H1 (cell line): ENCODE measurements around the gene TOB1.

Experiments
- CTCF ChIP-seq, 3 experiments: IDR thresholded peaks; 1 replicate in 2 of 3; 2 replicates in 1 of 3; pipeline versions ENCODE4 v1.5.1 to v1.6.1; 2011; ENCODE audit warnings: low read length in 3 of 3, mild to moderate bottlenecking in 3 of 3, inconsistent platforms in 2 of 3, low read depth in 1 of 3, moderate library complexity in 1 of 3; ENCODE audit not compliant: insufficient read depth in 1 of 3; ENCODE audit errors: control extremely low read depth in 1 of 3
- EP300 ChIP-seq, 2 experiments: IDR thresholded peaks; 1 replicate in 1 of 2; 2 replicates in 1 of 2; pipeline ENCODE4 v1.6.1; 2011 to 2012; ENCODE audit warnings: low read depth in 2 of 2, low read length in 2 of 2, mild to moderate bottlenecking in 2 of 2, borderline replicate concordance in 1 of 2, inconsistent platforms in 1 of 2, moderate library complexity in 1 of 2
- EZH2 ChIP-seq: fragments of 200-600 bp; sonication (generic); IDR thresholded peaks from 2 replicates; pipeline ENCODE4 v1.7.1; 2012; ENCODE audit warnings: low read depth, mild to moderate bottlenecking, moderate library complexity, low read length, inconsistent platforms; ENCODE audit not compliant: severe bottlenecking
- GABPA ChIP-seq: IDR thresholded peaks from 2 replicates; pipeline ENCODE4 v1.6.1; 2011; ENCODE audit warnings: mild to moderate bottlenecking, low read length, moderate library complexity, borderline replicate concordance; ENCODE audit not compliant: insufficient read depth
- HDAC2 ChIP-seq, 2 experiments: fragments of 300-600 bp in 1 of 2; sonication (generic) in 1 of 2; IDR thresholded peaks; 2 replicates each; pipeline ENCODE4 v1.6.1; 2011 to 2012; ENCODE audit warnings: low read depth in 2 of 2, low read length in 2 of 2, mild to moderate bottlenecking in 2 of 2, moderate library complexity in 2 of 2, borderline replicate concordance in 1 of 2, inconsistent platforms in 1 of 2
- HDAC6 ChIP-seq: IDR thresholded peaks from one replicate; pipeline ENCODE4 v1.7.1; 2012; ENCODE audit warnings: low read depth, mild to moderate bottlenecking, inconsistent platforms, low read length, moderate library complexity
- KDM4A ChIP-seq: IDR thresholded peaks from one replicate; pipeline ENCODE4 v1.7.1; 2012; ENCODE audit warnings: low read depth, mild to moderate bottlenecking, moderate library complexity, low read length, inconsistent platforms; ENCODE audit not compliant: severe bottlenecking
- POLR2A ChIP-seq, 2 experiments: IDR thresholded peaks; 1 replicate in 1 of 2; 2 replicates in 1 of 2; pipeline ENCODE4 v1.6.1; 2011; ENCODE audit warnings: low read depth in 2 of 2, low read length in 2 of 2, mild to moderate bottlenecking in 2 of 2; ENCODE audit errors: control extremely low read depth in 1 of 2
- RAD21 ChIP-seq, 2 experiments: IDR thresholded peaks in 1 of 2; conservative IDR thresholded peaks in 1 of 2; 2 replicates each; pipeline ENCODE4 v1.6.1; 2011; ENCODE audit warnings: low read depth in 2 of 2, low read length in 2 of 2, improper control_type of control experiment in 1 of 2, inconsistent platforms in 1 of 2, mild to moderate bottlenecking in 1 of 2, moderate library complexity in 1 of 2
- SIRT6 ChIP-seq: IDR thresholded peaks from one replicate; pipeline ENCODE4 v1.7.1; 2012; ENCODE audit warnings: low read length, inconsistent platforms
- ZNF274 ChIP-seq: IDR thresholded peaks from 2 replicates; pipeline ENCODE4 v1.7.0; 2012; ENCODE audit warnings: low read length, borderline replicate concordance; ENCODE audit errors: extremely low read depth

- no peak for TF ChIP-seq RAD21 (IDR thresholded peaks at IDR 0.05 in 1 of 2, conservative IDR thresholded peaks at IDR 0.05 in 1 of 2; ENCODE audit: low read depth in 2 of 2, low read length in 2 of 2)
- TF ChIP-seq CTCF (IDR thresholded peaks at IDR 0.05; ENCODE audit: control extremely low read depth in 1 of 3, insufficient read depth in 1 of 3, low read depth in 1 of 3, low read length in 3 of 3), result no peak
- no peak for TF ChIP-seq EZH2
- TF ChIP-seq POLR2A (IDR thresholded peaks at IDR 0.05; ENCODE audit: control extremely low read depth in 1 of 2, low read depth in 2 of 2, low read length in 2 of 2), result no peak
- TF ChIP-seq KDM4A, result no peak
- TF ChIP-seq ZNF274, result no peak
- TF ChIP-seq EP300 (IDR thresholded peaks at IDR 0.05; ENCODE audit: borderline replicate concordance in 1 of 2, low read depth in 2 of 2, low read length in 2 of 2), result no peak
- no peak for TF ChIP-seq HDAC6
- no peak for TF ChIP-seq HDAC2 (IDR thresholded peaks at IDR 0.05; ENCODE audit: borderline replicate concordance in 1 of 2, low read depth in 2 of 2, low read length in 2 of 2)
- no peak for TF ChIP-seq SIRT6
- TF ChIP-seq GABPA, result no peak
These were observed 17.4 kb downstream of the TOB1 start for GRCh38 chr17:50848711-50849110.
